Right lobe of liver (tissue), 6 donors: ENCODE data around the gene NTNG2. TPM values are rescaled to one million over a fixed set of nuclear protein-coding genes. Genes with fewer than 3 reads are reported as not detected.

ENCODE experiments used
- ATAC-seq, 4 donors: fragments of 200-7000 bp; cut with Tn5 transposase; one replicate each; pipeline ENCODE4 v1.9.1; 2020; ENCODE audit warnings: mild to moderate bottlenecking in 4 of 4, moderate library complexity in 4 of 4
- DNase-seq, 3 donors: peaks; one replicate each; pipeline ENCODE4 v3.0.0-alpha.2; 2020
- H3K27ac ChIP-seq, 3 donors: fragments of 200-600 bp; one replicate each; pipeline ENCODE4 v1.8.0; 2022
- H3K27me3 ChIP-seq, 2 donors: fragments of 200-600 bp; one replicate each; pipeline ENCODE4 v1.8.0; 2022
- H3K36me3 ChIP-seq, 4 donors: fragments of 200-600 bp; sonication (generic) in 1 of 4; one replicate each; pipeline versions ENCODE4 v1.5.1 to v1.8.0; 2017 to 2022; ENCODE audit warnings: control low read depth in 1 of 4
- H3K4me1 ChIP-seq, 4 donors: fragments of 200-600 bp; sonication (generic) in 1 of 4; one replicate each; pipeline versions ENCODE4 v1.5.1 to v1.8.0; 2017 to 2022; ENCODE audit warnings: control low read depth in 1 of 4
- H3K4me3 ChIP-seq, 3 donors: fragments of 200-600 bp; one replicate each; pipeline ENCODE4 v1.8.0; 2022
- H3K9me3 ChIP-seq, 4 donors: fragments of 200-600 bp; sonication (generic) in 1 of 4; one replicate each; pipeline versions ENCODE4 v1.5.1 to v1.8.0; 2017 to 2022; ENCODE audit warnings: control low read depth in 1 of 4
- CTCF ChIP-seq, 4 donors: fragments of 200-600 bp in 3 of 4; fragments of 450-650 bp in 1 of 4; IDR thresholded peaks; one replicate each; pipeline versions ENCODE4 v1.5.1 to v1.8.0; 2016 to 2022; ENCODE audit warnings: antibody characterized with exemption in 4 of 4, mild to moderate bottlenecking in 2 of 4
- POLR2A ChIP-seq: fragments of 450-650 bp; IDR thresholded peaks from one replicate; pipeline ENCODE4 v1.6.1; 2017; ENCODE audit warnings: antibody characterized with exemption, mild to moderate bottlenecking
- WGBS: methylation state at CpG from one replicate; pipeline ENCODE4 v1.1.6; 2018; ENCODE audit warnings: low coverage, low lambda C conversion rate; ENCODE audit not compliant: insufficient coverage; ENCODE audit errors: missing lambda C conversion rate; 5-methylcytosine and 5-hydroxymethylcytosine counted together
- intact Hi-C, 2 donors: fragments of 100-400 bp; cut with DNase I; formaldehyde crosslinking; loops; one replicate each; pipeline versions ENCODE4 v1.11.2 to v1.14.1; 2022
- total RNA-seq, 6 experiments: library from RNA; depleted of rRNA in 2 of 6; stranded (reverse); fragments of >200 nt in 2 of 6; fragmentation: NEBNext Ultra II Directional in 3 of 6; extraction: Animal tissue kit (Norgen Biotek cat#: 25700) in 3 of 6; gene quantifications; one replicate each; pipeline versions ENCODE4 v1.1.0 to v1.2.4, GENCODE V29; 2016 to 2023
- donor health status: DM: no; HTN: yes; CAD: no.
- donor health status: DM: no; HTN: no; CAD: no.
- donor health status: DM: no; HTN: no; CAD: no.
- donor health status: DM: no; HTN: yes; CAD: no.
- donor health status: DM: no; HTN: yes; CAD: no.

NTNG2 gene
- total RNA-seq, 6 experiments from 2014 or later = 0.12 to 1.6 (median 0.24) TPM

GRCh38 chr9:132194508-132194907 lies 32.6 kb downstream of the NTNG2 start:
- H3K27me3 ChIP-seq = no peaks in the 10 kb centered on the region
- H3K27ac ChIP-seq = no peak overlapping the region
- intact Hi-C loops = no loop called here
- 58% methylated on average over 3 of the region's 8 CpGs for WGBS
- no peaks in the 10 kb centered on the region for H3K36me3 ChIP-seq
- no peaks in the 10 kb centered on the region for H3K4me1 ChIP-seq
- no peak for ATAC-seq
- no peak overlapping the region for H3K4me3 ChIP-seq
- no peak for DNase-seq
- H3K9me3 ChIP-seq = no peaks in the 10 kb centered on the region
- TF ChIP-seq POLR2A = no peak

GRCh38 chr9:132197315-132197714 lies 35.5 kb downstream of the NTNG2 start:
- Histone ChIP-seq H3K4me1 (no peaks in the 10 kb centered on the region), H3K36me3 (no peaks in the 10 kb centered on the region), H3K9me3 (no peaks in the 10 kb centered on the region), H3K27me3 (no peaks in the 10 kb centered on the region), H3K4me3 (no peak overlapping the region), H3K27ac (no peak overlapping the region)
- ATAC-seq = no peak
- no peak for TF ChIP-seq CTCF (IDR thresholded peaks at IDR 0.05)
- TF ChIP-seq POLR2A = no peak
- intact Hi-C loops = no loop called here
- WGBS = 82% methylated on average over 4 of the region's 6 CpGs
- DNase-seq = no peak

GRCh38 chr9:132197856-132198550 lies 36.1 kb downstream of the NTNG2 start:
- WGBS = 73% methylated on average over 11 of the region's 58 CpGs
- Histone ChIP-seq H3K27me3 (no peaks in the 10 kb centered on the region), H3K36me3 (no peaks in the 10 kb centered on the region), H3K27ac (no peak overlapping the region), H3K9me3 (no peaks in the 10 kb centered on the region), H3K4me1 (no peaks in the 10 kb centered on the region), H3K4me3 (no peak overlapping the region)
- intact Hi-C loops = no loop called here
- TF ChIP-seq POLR2A (no peak), CTCF (IDR thresholded peaks at IDR 0.05) (no peak)
- no peak for ATAC-seq
- no peak for DNase-seq

GRCh38 chr9:132199056-132199455 lies 37.2 kb downstream of the NTNG2 start:
- no CpG with 5 or more reads among the region's 4 CpGs for WGBS
- TF ChIP-seq CTCF (IDR thresholded peaks at IDR 0.05) (no peak), POLR2A (no peak)
- DNase-seq = no peak
- Histone ChIP-seq H3K4me3 (no peak overlapping the region), H3K27ac (no peak overlapping the region), H3K27me3 (no peaks in the 10 kb centered on the region), H3K4me1 (no peaks in the 10 kb centered on the region), H3K9me3 (no peaks in the 10 kb centered on the region), H3K36me3 (no peaks in the 10 kb centered on the region)
- no peak for ATAC-seq
- intact Hi-C loops = no loop called here

- no peaks in the 10 kb centered on the region for H3K9me3 ChIP-seq
- no peaks in the 10 kb centered on the region for H3K27me3 ChIP-seq
- H3K4me1 ChIP-seq = no peaks in the 10 kb centered on the region
- no peaks in the 10 kb centered on the region for H3K36me3 ChIP-seq
- no peak overlapping the region for H3K4me3 ChIP-seq
- WGBS = 10% methylated on average over 2 of the region's 4 CpGs
- ATAC-seq (no peak), DNase-seq (no peak)
- TF ChIP-seq CTCF (IDR thresholded peaks at IDR 0.05) (no peak), POLR2A (no peak)
- H3K27ac ChIP-seq = no peak overlapping the region
- intact Hi-C loops = no loop called here
Measured at GRCh38 chr9:132200706-132201105, 38.8 kb downstream of the NTNG2 start.
